ENCODE measurements around the gene TEX35.
"Not testable (repeated sequence)": the region's sequence is repeated elsewhere in the genome, so short reads cannot be mapped to it uniquely, and the experiment has no call there.

The TEX35 gene

DNA sequence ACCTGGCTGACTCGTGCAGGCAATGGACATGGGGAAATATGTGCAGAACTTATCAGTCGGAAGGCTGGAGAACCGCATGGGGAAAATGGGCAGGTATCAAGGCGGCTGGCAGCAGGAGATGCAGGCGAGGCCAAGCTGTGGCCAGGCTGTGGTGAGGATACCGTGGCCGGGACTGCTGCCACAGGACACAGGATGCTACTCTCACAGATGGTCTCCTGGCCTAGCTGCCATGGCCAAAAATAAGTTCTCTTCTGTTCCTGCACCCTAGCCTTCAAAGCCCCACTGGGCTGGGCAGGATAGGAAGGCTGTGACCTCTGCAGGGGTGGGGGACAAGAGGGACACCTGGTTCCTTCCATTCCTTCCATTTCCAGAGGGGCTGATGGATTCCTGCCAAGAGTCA lies 26.4 kb downstream of the TEX35 start:
- FAIRE-seq: no peak
- no peak for DNase-seq (ENCODE audit: insufficient read length, low spot score)

DNA sequence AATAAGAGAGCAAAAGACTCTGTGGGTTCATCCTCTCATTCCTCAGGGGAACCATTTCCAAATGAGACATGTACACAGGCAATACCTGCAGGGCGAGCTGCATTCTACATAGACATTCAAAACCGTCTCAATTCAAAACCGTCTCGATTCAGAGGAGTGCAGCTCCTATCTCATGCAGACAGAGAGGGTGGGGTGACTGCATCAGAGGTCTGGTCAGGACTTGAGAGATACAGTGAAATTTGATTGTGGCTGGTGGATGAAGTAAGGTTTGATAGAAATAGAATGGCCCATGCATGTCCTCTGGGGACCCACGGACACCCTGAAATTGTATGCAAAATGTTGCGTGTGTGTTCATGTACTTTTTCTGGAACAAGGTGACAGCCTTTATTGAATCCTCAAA lies 27.3 kb downstream of the TEX35 start:
- DNase-seq (ENCODE audit: insufficient read length, low spot score) (no peak), FAIRE-seq (no peak)

GRCh38 chr1:178540646-178541045 lies 27.7 kb downstream of the TEX35 start:
- no peak for FAIRE-seq
- DNase-seq (ENCODE audit: insufficient read length, low spot score): no peak

DNA sequence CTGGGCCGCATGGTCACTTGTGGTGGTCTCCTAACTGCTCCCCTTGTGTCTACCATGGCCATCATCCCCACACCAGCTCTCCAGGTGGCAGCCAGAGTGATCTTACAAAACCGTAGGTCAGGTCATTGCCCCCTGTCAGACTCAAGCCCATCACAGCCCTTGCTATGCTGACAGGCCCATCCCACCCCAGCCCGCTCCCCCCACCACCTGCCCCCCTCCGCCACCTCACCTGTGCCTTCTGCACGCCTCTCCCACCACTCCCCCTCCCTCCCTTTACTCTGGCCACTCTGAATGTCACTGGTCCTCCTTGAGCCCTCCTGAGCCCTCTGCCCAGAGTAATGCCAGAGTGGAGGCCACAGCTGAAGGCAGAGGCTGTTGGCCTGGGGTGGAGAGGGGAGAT lies 28.5 kb downstream of the TEX35 start:
- FAIRE-seq: no peak
- DNase-seq (ENCODE audit: insufficient read length, low spot score): no peak

DNA sequence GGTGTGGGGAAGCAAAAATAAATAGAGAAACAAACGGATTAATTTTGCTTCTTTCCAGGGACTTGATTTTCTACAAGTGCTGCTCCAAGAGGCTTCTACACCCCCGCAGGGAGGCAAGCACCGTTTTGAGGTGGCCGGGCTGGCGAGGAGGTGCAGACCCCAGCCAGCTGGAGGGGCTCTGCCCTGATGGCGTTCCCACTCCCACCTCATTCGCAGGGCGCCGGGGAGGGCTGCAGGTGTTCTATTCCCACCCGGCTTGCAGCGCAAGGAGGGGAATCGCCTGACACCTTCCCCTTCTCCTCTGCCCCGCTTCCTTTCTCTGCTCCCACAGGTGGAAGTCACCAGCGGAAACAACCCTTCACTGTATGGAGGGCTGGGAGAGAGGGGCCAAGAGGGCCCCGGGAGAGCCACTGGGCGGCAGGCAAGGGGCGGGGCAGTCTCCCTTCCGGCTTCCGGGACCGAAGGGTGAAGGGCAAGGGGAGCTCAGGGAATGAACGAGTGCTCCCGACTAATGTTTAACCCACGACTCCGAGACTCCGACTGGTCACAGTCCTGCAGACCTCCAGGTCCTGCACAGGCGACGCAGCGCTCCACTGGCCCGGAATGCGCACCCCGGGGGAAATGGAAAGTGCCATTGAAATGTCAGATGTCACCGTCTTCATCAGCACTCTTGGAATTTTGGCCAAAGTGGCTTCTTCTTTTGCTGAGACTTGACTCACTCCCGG lies 29.1 kb downstream of the TEX35 start:
- DNase-seq (ENCODE audit: insufficient read length, low spot score): peak; percentile 47
- peak; percentile 94 for FAIRE-seq

DNA sequence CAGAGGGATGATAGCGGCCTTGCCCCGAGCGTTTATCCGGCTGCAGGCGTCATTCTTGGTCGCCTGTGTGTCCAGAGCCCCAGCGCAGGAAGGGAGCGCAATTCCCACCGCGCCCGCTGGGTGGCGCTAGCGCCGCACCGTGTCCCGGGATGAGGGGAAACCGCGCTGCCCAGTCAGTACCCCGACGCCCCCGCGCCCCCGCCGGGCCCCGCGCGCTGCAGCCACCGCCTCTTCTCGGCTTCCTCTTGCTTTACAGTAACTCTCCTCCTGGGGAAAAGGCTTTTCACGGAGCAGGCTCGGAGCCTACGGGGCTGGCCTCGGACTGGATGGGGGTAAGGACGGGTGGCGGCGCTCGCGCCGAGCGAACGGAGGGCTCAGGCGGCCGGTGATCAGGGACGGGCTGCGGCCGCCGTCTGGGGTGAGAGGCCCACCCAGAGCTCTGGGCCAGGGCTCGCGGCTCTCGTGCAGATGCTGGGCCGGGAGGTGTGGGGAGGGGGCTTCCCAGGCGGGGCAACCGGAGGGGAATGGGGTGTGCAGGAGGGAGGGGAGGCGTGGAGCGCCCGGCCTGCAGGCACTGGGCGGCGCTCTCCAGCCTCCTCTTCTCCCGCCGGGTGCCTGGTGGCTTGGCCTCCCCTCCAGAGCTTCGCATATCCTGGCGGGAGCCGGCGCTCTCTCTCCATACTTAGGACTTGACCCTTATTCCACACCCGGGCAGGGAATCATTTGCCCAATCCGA lies 29.8 kb downstream of the TEX35 start:
- no peak for FAIRE-seq

DNA sequence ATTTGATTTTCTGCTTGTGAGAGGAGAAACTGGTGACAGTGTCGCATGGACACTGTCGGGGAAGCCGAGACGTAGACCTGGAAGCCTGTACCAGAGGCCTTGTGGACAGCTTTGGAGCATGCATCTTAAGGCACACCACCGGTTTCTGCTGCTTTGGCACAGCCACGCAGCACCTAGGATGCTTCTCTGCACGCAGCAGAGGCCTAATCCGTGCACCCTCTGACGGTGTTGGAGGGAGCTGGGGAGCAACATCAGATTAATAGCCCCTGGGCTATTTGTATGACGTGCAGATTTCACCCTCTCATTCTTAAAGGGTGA lies 30.3 kb downstream of the TEX35 start:
- peak; percentile 77 for FAIRE-seq

More for the DNA sequence above, 29.8 kb downstream of the TEX35 start:
- DNase-seq (ENCODE audit: insufficient read length, low spot score): peak; percentile 78

GRCh38 chr1:178544531-178544930 lies 31.6 kb downstream of the TEX35 start:
- DNase-seq (ENCODE audit: insufficient read length, low spot score): no peak
- peak; percentile 52 for FAIRE-seq

More for the DNA sequence above, 30.3 kb downstream of the TEX35 start:
- no peak for DNase-seq (ENCODE audit: insufficient read length, low spot score)

DNA sequence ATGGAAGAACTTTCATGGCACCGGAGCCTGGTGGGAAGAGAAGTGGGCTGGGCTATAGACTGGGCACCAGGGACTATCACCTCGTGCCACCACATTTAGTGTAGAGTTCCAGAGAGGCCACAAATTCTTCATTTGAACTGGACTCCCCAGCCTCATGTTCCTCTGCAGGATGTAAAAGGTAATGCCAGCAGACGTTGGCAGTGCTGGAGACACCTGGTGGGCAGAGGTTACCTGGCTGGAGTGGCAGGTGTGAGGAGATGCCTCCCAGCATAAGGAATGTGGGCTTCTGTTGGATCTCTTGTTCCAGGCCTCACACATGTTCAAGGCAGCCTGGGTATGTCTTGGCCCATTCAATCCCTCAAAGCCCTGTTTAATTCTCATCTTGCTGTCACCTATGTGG lies 35.2 kb downstream of the TEX35 start:
- FAIRE-seq (no peak), DNase-seq (ENCODE audit: insufficient read length, low spot score) (no peak)

DNA sequence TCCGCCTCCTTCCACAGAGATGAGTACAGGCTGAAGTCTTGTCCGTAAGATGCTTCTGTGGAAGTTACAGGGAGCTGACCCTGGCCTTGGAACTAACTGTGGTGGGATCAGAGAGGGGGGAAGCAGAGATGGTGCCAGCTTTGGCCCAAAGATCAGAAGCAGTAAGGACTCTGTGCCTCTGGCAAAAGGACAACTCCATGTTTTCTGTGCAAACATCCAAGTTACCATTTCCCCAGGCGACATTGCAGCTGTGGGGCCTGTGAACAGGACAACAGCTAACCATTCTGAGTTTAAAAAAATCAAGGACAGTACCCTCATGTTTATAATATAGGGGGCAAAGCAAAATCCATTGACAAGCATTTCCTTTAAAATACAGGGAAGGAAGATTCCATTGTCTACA lies 38.4 kb downstream of the TEX35 start:
- DNase-seq (ENCODE audit: insufficient read length, low spot score): no peak
- FAIRE-seq: no peak

- DNase-seq (ENCODE audit: insufficient read length, low spot score) (no peak), FAIRE-seq (no peak)
Observed at GRCh38 chr1:178551940-178552339, 39.0 kb downstream of the TEX35 start.

DNA sequence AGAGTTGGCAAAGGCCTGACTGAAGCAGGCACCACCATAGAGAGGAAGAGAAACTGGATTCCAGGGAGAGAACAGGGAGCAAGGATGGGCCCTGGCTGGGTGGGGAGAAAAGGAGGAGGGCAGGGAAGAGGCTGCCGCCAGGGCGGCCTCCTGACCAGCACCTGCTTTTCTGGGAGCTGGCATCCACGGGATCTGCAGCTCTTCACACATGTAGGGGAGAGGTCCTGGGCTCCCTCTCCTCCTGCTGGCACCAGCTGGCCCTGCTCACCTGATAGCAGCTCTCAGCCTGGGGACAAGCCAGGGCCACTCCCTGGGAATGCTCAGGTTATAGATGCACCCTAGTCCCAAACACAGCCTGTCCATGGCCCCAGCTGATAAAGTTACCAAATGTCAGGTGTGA lies 39.9 kb downstream of the TEX35 start:
- no peak for FAIRE-seq
- no peak for DNase-seq (ENCODE audit: insufficient read length, low spot score)

DNA sequence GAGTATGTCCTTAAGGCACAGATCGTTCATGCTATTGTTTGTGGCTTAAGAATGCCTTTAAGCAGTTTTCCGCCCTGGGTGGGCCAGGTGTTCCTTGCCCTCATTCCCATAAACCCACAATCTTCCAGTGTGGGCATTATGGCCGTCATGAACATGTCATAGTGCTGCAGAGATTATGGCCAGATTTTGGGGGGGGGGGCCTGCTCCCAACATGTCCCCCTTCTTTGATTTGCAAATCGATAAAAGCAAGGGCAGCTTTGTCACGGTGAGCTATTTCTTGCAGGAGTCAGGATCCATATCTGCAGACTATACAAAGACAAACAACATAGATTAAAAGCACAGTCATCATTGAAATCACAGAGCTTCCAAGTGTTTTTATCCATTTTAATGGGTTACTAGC lies 41.4 kb downstream of the TEX35 start:
- FAIRE-seq; DNase-seq (ENCODE audit: insufficient read length, low spot score): not testable (repeated sequence)

GRCh38 chr1:178555613-178556012 lies 42.7 kb downstream of the TEX35 start:
- DNase-seq (ENCODE audit: insufficient read length, low spot score); FAIRE-seq: not testable (repeated sequence)

- FAIRE-seq; DNase-seq (ENCODE audit: insufficient read length, low spot score): not testable (repeated sequence)
Observed at GRCh38 chr1:178558816-178559215, 45.9 kb downstream of the TEX35 start.

GRCh38 chr1:178560871-178561376 lies 48.0 kb downstream of the TEX35 start:
- FAIRE-seq (no peak), DNase-seq (ENCODE audit: insufficient read length, low spot score) (no peak)

GRCh38 chr1:178563099-178563820 lies 50.4 kb downstream of the TEX35 start:
- FAIRE-seq (no peak), DNase-seq (ENCODE audit: insufficient read length, low spot score) (no peak)

DNA sequence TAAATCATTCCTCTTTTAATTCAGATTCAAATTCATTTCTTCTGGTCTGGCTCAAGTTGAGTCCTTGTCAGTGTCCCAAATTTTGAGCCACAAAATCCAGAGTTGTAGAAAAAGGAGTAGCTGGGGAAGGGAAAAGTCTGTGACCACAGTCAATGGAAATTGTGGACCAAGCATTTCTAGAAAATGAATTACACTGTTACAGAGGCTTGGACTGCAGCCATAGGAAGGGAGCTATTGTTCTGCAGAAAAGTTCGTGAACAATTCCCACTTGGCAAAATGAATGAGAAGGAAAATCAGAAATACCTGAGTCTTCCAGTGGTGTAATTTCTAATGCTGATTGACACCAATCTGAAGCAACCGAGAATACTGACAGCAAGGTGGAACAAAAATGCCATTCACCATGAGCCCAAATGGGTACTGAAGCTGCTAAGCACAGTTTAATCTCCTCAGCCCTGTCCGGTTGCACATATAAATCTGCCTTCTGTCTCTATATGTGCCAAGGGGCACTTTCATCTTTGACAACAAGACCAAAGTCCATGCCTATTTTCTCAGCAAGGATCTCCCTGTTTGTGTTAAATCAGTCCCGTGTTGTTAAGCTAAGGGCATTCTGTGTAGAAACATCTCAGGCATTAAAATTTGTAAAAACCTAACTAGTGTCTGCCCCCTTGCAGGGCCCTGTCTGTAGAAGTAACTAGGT lies 51.3 kb downstream of the TEX35 start:
- no peak for FAIRE-seq
- no peak for DNase-seq (ENCODE audit: insufficient read length, low spot score)

GRCh38 chr1:178564783-178565180 lies 51.9 kb downstream of the TEX35 start:
- FAIRE-seq: no peak
- no peak for DNase-seq (ENCODE audit: insufficient read length, low spot score)

- DNase-seq (ENCODE audit: insufficient read length, low spot score): no peak
- no peak for FAIRE-seq
Observed at GRCh38 chr1:178565586-178565985, 52.7 kb downstream of the TEX35 start.

DNA sequence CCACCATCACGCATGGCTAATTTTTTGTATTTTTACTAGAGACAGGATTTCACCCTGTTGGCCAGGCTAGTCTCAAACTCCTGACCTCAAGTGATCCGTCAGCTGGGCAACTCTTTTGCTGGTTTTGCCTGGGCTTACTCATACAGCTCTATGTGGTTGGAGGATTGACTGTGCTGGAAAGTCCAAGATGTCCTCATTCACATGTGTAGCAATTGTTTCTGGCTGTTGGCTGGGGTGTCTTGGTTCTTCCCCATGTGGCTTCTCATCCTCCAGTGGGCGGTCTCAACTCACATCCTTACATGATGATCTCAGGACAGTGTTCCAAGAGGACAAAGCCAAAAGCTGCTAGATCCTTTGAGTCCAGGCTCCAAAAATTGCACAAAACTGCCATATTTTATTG lies 53.3 kb downstream of the TEX35 start:
- DNase-seq (ENCODE audit: insufficient read length, low spot score) (no peak), FAIRE-seq (no peak)
